ENCODE data around the gene MAGI1. TPM values are rescaled to one million over a fixed set of nuclear protein-coding genes. Genes with fewer than 3 reads are reported as not detected.

Gene MAGI1
- total RNA-seq, 2 donors from 2014 or later: 23.4 to 41.4 TPM

GRCh38 chr3:65999606-66000005 is 39.1 kb downstream of the MAGI1 start:
- H3K36me3 ChIP-seq: no peaks in the 10 kb centered on the region
- TF ChIP-seq CTCF (IDR thresholded peaks at IDR 0.05): no peak
- no peaks in the 10 kb centered on the region for H3K9me3 ChIP-seq
- H3K4me1 ChIP-seq: no peaks in the 10 kb centered on the region
- intact Hi-C loops (cut with DNase I): no loop called here
- no peak for DNase-seq
- H3K27ac ChIP-seq: no peak overlapping the region
- no peaks in the 10 kb centered on the region for H3K27me3 ChIP-seq
- H3K9ac ChIP-seq (ENCODE audit: low read depth in 2 of 2, low read length in 2 of 2): no peak overlapping the region
- H3K4me3 ChIP-seq: no peak overlapping the region

GRCh38 chr3:65996589-65996988 is 42.1 kb downstream of the MAGI1 start:
- no peak overlapping the region for H3K9ac ChIP-seq (ENCODE audit: low read depth in 2 of 2, low read length in 2 of 2)
- H3K27ac ChIP-seq: no peak overlapping the region
- no peak for TF ChIP-seq CTCF (IDR thresholded peaks at IDR 0.05)
- no peak overlapping the region for H3K4me3 ChIP-seq
- DNase-seq: no peak
- no peaks in the 10 kb centered on the region for H3K4me1 ChIP-seq
- intact Hi-C loops (cut with DNase I): no loop called here
- H3K36me3 ChIP-seq: no peaks in the 10 kb centered on the region
- H3K27me3 ChIP-seq: no peaks in the 10 kb centered on the region
- H3K9me3 ChIP-seq: no peaks in the 10 kb centered on the region

GRCh38 chr3:65995515-65995914 is 43.2 kb downstream of the MAGI1 start:
- no peak for DNase-seq
- intact Hi-C loops (cut with DNase I): no loop called here
- H3K4me1 ChIP-seq: no peaks in the 10 kb centered on the region
- H3K9ac ChIP-seq (ENCODE audit: low read depth in 2 of 2, low read length in 2 of 2): no peak overlapping the region
- no peak for TF ChIP-seq CTCF (IDR thresholded peaks at IDR 0.05)
- no peak overlapping the region for H3K27ac ChIP-seq
- H3K27me3 ChIP-seq: no peaks in the 10 kb centered on the region
- no peak overlapping the region for H3K4me3 ChIP-seq
- no peaks in the 10 kb centered on the region for H3K9me3 ChIP-seq
- H3K36me3 ChIP-seq: no peaks in the 10 kb centered on the region

GRCh38 chr3:65995030-65995429 is 43.7 kb downstream of the MAGI1 start:
- TF ChIP-seq CTCF (IDR thresholded peaks at IDR 0.05): no peak
- Histone ChIP-seq H3K9ac (ENCODE audit: low read depth in 2 of 2, low read length in 2 of 2) (no peak overlapping the region), H3K27me3 (no peaks in the 10 kb centered on the region), H3K36me3 (no peaks in the 10 kb centered on the region), H3K4me3 (no peak overlapping the region), H3K9me3 (no peaks in the 10 kb centered on the region), H3K4me1 (no peaks in the 10 kb centered on the region), H3K27ac (no peak overlapping the region)
- intact Hi-C loops (cut with DNase I): no loop called here
- no peak for DNase-seq

GRCh38 chr3:65993134-65993900 is 45.4 kb downstream of the MAGI1 start:
- Histone ChIP-seq H3K27ac (no peak overlapping the region), H3K4me3 (no peak overlapping the region), H3K27me3 (no peaks in the 10 kb centered on the region), H3K36me3 (no peaks in the 10 kb centered on the region), H3K4me1 (no peaks in the 10 kb centered on the region), H3K9ac (ENCODE audit: low read depth in 2 of 2, low read length in 2 of 2) (no peak overlapping the region), H3K9me3 (no peaks in the 10 kb centered on the region)
- DNase-seq: no peak
- intact Hi-C loops (cut with DNase I): no loop called here
- no peak for TF ChIP-seq CTCF (IDR thresholded peaks at IDR 0.05)

Measured in colonic mucosa (tissue), 4 donors.